Activated naive CD4-positive, alpha-beta T cell treated with anti-CD3 and anti-CD28 coated beads, Interleukin-2, amount 10 ng/mL, durations not matched to agents 7 days and 5 days (primary cell): Measurements from ENCODE around the gene TMEM38B.
A peak's percentile ranks its signal among the peaks of the same experiment; 100 is the strongest.
"Not testable (repeated sequence)": the region's sequence is repeated elsewhere in the genome, so short reads cannot be mapped to it uniquely, and the experiment has no call there.

Experiments used
- CTCF ChIA-PET: fragments of 350-600 bp; sonication (Branson Sonifier 250); formaldehyde crosslinking; loops from one replicate; lab custom pipeline; 2021; ENCODE audit warnings: antibody characterized with exemption; lab: Charles Lee
- DNase-seq: peaks from one replicate; pipeline ENCODE4 v3.0.0-alpha.2; 2020
- H3K27ac Mint-ChIP-seq: one replicate; pipeline ENCODE4 v1.8.0; 2021; ENCODE audit warnings: mild to moderate bottlenecking, moderate library complexity, mixed read lengths
- H3K27me3 Mint-ChIP-seq: one replicate; pipeline ENCODE4 v1.8.0; 2021; ENCODE audit warnings: mild to moderate bottlenecking, mixed read lengths
- H3K36me3 Mint-ChIP-seq: one replicate; pipeline ENCODE4 v1.8.0; 2021; ENCODE audit warnings: mixed read lengths
- H3K4me1 Mint-ChIP-seq: one replicate; pipeline ENCODE4 v1.8.0; 2021; ENCODE audit warnings: mixed read lengths
- H3K4me3 Mint-ChIP-seq: one replicate; pipeline ENCODE4 v1.8.0; 2021; ENCODE audit warnings: mild to moderate bottlenecking, moderate library complexity, mixed read lengths
- H3K9me3 Mint-ChIP-seq: one replicate; pipeline ENCODE4 v1.8.0; 2021; ENCODE audit warnings: mixed read lengths

TMEM38B gene

DNA sequence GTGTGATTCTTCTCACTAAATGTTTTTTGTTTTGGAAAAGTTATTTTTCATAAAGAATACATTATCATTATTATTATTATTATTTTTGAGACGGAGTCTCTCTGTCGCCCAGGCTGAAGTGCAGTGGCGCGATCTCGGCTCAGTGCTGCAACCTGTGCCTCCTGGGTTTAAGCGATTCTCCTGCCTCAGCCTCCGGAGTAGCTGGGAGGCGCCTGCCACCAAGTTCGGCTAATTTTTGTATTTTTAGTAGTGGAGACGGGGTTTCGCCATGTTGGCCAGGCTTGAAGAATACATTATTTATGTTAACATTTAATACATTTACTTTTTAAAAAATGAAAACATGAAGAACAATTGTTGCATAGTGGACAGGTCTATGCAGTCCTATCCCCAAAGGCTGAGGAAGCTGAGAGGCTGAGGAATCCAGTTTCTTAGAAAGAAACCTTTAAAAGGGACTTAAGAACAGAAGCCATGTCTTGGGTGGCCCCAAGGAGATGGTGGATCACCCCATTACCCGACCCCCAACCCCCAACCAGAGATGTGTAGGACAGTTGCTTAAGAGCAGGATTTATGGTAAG, 2.0 kb downstream of the TMEM38B start:
- H3K4me1 Mint-ChIP-seq: peaks cover 16% of the 10 kb centered on the region
- H3K4me3 Mint-ChIP-seq: no peak overlapping the region
- H3K9me3 Mint-ChIP-seq: no peaks in the 10 kb centered on the region
- no peak for DNase-seq
- CTCF ChIA-PET: interaction anchor here (0.6 to 1.8 kb wide), 2 partner anchors 22 to 123 kb away, joined by 4 to 5 read pairs; no protein-coding TSS in a partner anchor
- H3K27ac Mint-ChIP-seq: no peak overlapping the region
- peaks cover 15% of the 10 kb centered on the region for H3K27me3 Mint-ChIP-seq
- no peaks in the 10 kb centered on the region for H3K36me3 Mint-ChIP-seq

DNA sequence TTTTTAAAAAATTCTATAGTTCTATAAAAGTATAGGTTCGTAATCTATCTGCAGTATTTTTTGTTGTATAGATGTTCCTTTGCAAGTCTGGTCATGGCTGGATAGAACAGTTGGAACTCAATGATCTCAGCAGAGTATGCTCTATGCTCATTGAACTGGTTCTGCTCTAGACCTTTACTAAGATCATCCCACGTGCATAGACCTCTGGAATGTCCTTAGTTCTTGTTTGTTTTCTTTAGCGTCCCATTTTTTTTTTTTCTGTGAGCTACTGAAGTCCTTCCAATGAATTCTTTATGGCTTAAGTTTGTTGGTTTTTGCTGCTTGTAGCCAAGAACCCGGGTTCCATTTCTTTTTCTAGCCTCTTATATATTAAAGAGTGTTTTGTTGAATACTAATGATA, 3.5 kb downstream of the TMEM38B start:
- Mint-ChIP-seq H3K27ac (no peak overlapping the region), H3K36me3 (no peaks in the 10 kb centered on the region), H3K9me3 (no peaks in the 10 kb centered on the region), H3K27me3 (peaks cover 10% of the 10 kb centered on the region), H3K4me1 (peaks cover 16% of the 10 kb centered on the region), H3K4me3 (no peak overlapping the region)
- no peak for DNase-seq
- CTCF ChIA-PET: no interaction called here

DNA sequence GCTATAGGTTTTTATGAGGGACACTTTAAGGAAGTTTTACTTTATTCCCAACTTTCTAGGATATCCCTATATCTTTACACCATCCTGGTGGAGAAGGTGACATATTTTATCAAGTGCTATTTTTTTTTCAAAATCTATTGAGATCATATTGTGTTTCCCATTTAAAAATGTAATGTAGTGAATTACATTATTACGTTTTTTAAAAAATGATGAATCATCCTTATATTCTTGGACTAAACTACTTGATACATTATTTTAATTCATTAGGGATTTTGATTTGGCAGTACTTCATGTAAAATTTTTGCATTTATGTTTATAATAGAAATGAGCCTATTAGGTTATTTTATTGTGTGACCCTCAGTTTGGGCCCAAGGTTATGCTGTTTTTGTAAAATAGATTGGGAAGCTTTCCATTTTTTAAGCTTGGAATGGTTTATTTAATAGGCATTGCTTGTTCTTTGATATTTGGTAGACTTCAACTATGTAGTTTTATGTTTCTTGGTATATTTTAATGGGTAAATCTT, 4.1 kb downstream of the TMEM38B start:
- CTCF ChIA-PET: no interaction called here
- H3K27ac Mint-ChIP-seq: no peak overlapping the region
- no peak overlapping the region for H3K4me3 Mint-ChIP-seq
- no peaks in the 10 kb centered on the region for H3K9me3 Mint-ChIP-seq
- H3K36me3 Mint-ChIP-seq: no peaks in the 10 kb centered on the region
- H3K4me1 Mint-ChIP-seq: peaks cover 14% of the 10 kb centered on the region
- DNase-seq: no peak
- peaks cover 10% of the 10 kb centered on the region for H3K27me3 Mint-ChIP-seq

DNA sequence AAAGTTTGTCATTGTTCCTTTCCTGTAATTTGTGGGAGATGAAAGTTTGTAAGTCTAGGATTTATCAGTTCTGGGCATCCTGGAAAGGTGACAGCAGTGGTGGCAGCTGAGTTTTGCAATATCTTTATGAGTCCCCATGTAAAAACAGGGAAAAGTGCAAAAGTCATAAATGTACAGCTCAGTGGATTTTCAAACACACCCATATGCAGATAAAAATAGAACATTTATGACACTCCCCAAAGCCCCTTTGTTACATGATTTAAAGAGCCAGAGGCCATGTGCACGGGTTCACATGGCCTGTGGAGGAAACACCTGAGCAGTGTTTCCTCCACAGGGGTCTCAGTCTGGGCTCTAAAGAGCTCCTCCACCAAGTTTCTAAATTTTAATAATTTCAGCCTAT, 6.3 kb downstream of the TMEM38B start:
- no peak overlapping the region for H3K27ac Mint-ChIP-seq
- CTCF ChIA-PET: no interaction called here

DNA sequence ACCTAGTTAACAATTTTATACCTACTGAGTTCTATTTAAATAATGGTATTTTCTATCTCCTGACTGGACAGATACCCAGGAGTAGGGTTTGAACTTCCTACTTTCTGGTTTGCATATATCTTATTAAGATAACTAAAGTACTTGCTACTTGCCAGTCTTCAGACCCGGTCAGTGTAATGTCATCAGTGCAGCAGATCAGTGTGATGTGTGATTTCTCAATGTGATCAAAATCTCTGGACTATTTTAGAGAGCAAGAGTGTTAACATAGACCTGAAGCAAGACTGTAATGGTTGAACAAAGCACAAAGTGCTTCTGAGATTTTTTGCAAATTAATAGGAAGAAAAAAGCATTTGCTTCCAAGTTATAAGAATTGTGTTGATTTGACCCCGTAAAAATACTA, 6.8 kb downstream of the TMEM38B start:
- no peak for DNase-seq
- Mint-ChIP-seq H3K9me3 (no peaks in the 10 kb centered on the region), H3K27ac (no peak overlapping the region), H3K36me3 (no peaks in the 10 kb centered on the region), H3K4me3 (no peak overlapping the region), H3K4me1 (no peaks in the 10 kb centered on the region), H3K27me3 (no peaks in the 10 kb centered on the region)
- CTCF ChIA-PET: no interaction called here

More for the DNA sequence above, 6.3 kb downstream of the TMEM38B start:
- Mint-ChIP-seq H3K4me3 (no peak overlapping the region), H3K27me3 (no peaks in the 10 kb centered on the region), H3K9me3 (no peaks in the 10 kb centered on the region), H3K36me3 (no peaks in the 10 kb centered on the region), H3K4me1 (peaks cover 3% of the 10 kb centered on the region)
- no peak for DNase-seq

DNA sequence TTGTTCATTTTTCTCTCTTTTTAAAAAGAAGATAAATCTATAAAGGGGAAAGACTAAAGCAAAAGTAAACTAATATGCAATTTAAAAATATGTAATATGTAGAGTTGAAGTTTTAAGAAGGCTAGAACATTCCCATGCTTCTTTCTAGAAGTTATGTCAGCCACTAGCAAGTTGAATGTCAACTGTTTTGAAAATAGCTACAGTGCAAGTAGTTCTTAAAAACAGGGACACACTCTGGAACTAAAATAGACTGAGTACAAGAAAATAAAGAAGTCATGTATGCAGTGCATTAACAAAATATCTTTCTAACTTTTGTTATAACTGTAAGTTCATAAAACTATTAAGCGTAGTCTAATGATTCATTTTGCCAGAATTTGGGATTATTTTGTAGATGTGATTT, 7.9 kb downstream of the TMEM38B start:
- Mint-ChIP-seq H3K27me3 (no peaks in the 10 kb centered on the region), H3K27ac (no peak overlapping the region), H3K36me3 (no peaks in the 10 kb centered on the region), H3K4me3 (no peak overlapping the region), H3K4me1 (no peaks in the 10 kb centered on the region), H3K9me3 (no peaks in the 10 kb centered on the region)
- CTCF ChIA-PET: no interaction called here
- DNase-seq: no peak

DNA sequence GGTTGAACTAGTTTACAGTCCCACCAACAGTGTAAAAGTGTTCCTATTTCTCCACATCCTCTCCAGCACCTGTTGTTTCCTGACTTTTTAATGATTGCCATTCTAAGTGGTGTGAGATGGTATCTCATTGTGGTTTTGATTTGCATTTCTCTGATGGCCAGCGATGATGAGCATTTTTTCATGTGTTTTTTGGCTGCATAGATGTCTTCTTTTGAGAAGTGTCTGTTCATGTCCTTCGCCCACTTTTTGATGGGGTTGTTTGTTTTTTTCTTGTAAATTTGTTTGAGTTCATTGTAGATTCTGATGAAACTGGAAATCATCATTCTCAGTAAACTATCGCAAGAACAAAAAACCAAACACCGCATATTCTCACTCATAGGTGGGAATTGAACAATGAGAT, 9.3 kb downstream of the TMEM38B start:
- H3K4me1 Mint-ChIP-seq, DNase-seq, H3K9me3 Mint-ChIP-seq, H3K4me3 Mint-ChIP-seq, H3K27ac Mint-ChIP-seq, H3K36me3 Mint-ChIP-seq, CTCF ChIA-PET, H3K27me3 Mint-ChIP-seq: not testable (repeated sequence)

DNA sequence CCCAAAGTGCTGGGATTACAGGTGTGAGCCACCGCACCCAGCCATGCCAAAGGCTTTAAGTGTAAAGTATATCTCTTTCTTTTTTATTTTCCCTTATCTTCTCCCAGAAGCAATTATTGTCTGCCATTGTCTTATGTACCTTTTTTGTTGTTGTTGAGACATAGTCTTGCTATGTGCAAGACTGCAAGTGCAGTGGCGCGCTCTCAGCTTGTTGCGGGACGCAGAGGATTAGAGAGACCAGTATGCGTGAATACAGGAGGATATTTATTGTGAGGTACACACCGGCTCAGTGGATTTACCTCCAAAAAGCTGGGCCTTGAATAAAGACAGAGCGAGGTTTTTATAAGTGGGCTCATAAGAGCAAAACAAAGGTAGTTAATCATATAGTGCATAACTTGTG, 11.8 kb downstream of the TMEM38B start:
- CTCF ChIA-PET: interaction anchor here (1.8 kb wide), 1 partner anchor 12 kb away, joined by 6 read pairs; no protein-coding TSS in a partner anchor
- DNase-seq: no peak
- no peak overlapping the region for H3K4me3 Mint-ChIP-seq
- H3K36me3 Mint-ChIP-seq: no peaks in the 10 kb centered on the region
- peaks cover 8% of the 10 kb centered on the region for H3K4me1 Mint-ChIP-seq
- H3K27ac Mint-ChIP-seq: no peak overlapping the region
- H3K9me3 Mint-ChIP-seq: no peaks in the 10 kb centered on the region
- H3K27me3 Mint-ChIP-seq: no peaks in the 10 kb centered on the region

DNA sequence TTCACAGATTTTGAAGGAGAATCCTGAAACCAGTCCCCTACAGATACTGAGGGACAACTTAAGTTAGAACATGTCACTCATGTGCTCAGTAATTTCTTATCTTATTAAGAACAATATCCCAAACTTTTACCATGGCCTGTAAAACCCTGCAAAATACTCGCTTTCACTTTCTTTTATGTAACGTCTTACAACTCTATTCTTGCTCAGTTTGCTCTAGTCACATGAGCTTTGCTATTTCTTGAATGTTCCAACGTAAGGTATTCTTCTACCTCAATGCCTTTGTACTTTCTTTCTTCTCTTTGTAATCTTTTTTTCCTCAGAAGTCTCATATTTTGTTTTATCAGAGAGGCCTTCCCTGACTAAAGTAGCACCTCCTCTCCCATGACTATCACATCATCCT, 14.1 kb downstream of the TMEM38B start:
- Mint-ChIP-seq H3K4me1 (peaks cover 8% of the 10 kb centered on the region), H3K4me3 (peak overlapping the region; percentile 48), H3K27me3 (no peaks in the 10 kb centered on the region), H3K9me3 (no peaks in the 10 kb centered on the region), H3K36me3 (no peaks in the 10 kb centered on the region), H3K27ac (peak overlapping the region; percentile 78)
- CTCF ChIA-PET: interaction anchor here (1.6 kb wide), 1 partner anchor 10 kb away, joined by 6 read pairs; no protein-coding TSS in a partner anchor
- DNase-seq: no peak

DNA sequence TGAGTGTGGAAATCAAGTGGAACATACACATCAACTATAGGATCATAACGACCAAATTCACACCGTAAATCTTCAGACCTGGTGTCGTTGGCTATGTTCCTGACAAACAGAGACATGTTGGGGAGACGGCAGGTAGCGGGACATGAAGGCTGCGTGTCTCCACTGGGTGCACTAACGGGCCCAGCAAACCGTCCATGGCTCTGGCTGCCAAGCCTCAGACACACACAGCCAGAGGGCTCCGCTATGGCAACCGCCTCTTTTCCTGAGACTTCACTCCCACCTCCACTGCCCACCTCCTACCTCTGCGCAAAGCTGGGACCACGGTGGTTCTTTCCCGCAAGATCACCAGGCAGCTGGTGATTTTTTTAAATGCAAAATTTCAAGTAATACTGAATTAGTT, 16.3 kb downstream of the TMEM38B start:
- no peaks in the 10 kb centered on the region for H3K9me3 Mint-ChIP-seq
- no peaks in the 10 kb centered on the region for H3K27me3 Mint-ChIP-seq
- no peaks in the 10 kb centered on the region for H3K36me3 Mint-ChIP-seq
- H3K27ac Mint-ChIP-seq: no peak overlapping the region
- CTCF ChIA-PET: no interaction called here
- no peak for DNase-seq
- H3K4me1 Mint-ChIP-seq: peaks cover 8% of the 10 kb centered on the region
- no peak overlapping the region for H3K4me3 Mint-ChIP-seq

DNA sequence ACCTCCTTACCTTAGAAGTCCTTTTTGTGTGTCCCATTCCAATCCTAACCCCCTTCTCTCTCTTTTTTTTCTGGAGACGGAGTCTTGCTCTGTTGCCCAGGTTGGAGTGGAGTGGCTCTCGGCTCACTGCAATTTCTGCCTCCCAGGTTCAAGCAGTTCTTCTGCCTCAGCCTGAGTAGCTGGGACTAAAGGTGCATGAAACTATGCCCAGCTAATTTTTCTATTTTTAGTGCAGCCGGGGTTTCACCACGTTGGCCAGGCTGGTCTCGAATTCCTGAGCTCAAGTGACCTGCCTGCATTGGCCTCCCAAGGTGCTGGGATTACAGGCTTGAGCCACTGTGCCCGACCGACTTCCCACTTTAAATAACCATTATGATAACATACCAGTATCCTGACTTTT, 17.5 kb downstream of the TMEM38B start:
- H3K27me3 Mint-ChIP-seq: no peaks in the 10 kb centered on the region
- H3K4me3 Mint-ChIP-seq: no peak overlapping the region
- H3K9me3 Mint-ChIP-seq: no peaks in the 10 kb centered on the region
- no peaks in the 10 kb centered on the region for H3K36me3 Mint-ChIP-seq
- H3K4me1 Mint-ChIP-seq: peaks cover 8% of the 10 kb centered on the region
- CTCF ChIA-PET: interaction anchor here (1.0 kb wide), 1 partner anchor 11 kb away, joined by 4 read pairs; no protein-coding TSS in a partner anchor
- no peak overlapping the region for H3K27ac Mint-ChIP-seq
- no peak for DNase-seq

DNA sequence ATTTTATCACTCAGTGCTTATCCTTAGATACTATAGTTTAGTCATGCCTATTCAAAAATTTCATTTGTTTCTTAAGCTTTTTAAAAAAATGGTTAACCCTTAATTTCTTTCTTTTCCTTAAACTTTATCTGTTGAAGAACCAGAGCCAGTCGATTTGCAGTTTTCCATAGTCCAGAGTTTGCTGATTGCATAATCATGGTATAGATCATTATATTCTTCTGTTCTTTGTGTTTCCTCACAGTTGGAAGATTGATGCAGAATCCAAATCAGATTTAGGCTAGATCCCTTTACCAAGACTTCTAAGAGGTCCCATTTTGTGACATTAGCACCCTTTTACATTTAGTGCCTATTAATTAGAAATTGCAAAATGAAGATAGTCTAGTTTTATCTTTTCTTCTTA, 18.0 kb downstream of the TMEM38B start:
- Mint-ChIP-seq H3K36me3 (no peaks in the 10 kb centered on the region), H3K9me3 (no peaks in the 10 kb centered on the region), H3K27me3 (no peaks in the 10 kb centered on the region), H3K4me3 (no peak overlapping the region), H3K27ac (no peak overlapping the region), H3K4me1 (peaks cover 8% of the 10 kb centered on the region)
- no peak for DNase-seq
- CTCF ChIA-PET: interaction anchor here (1.6 kb wide), 1 partner anchor 170 kb away, joined by 4 read pairs; no protein-coding TSS in a partner anchor

DNA sequence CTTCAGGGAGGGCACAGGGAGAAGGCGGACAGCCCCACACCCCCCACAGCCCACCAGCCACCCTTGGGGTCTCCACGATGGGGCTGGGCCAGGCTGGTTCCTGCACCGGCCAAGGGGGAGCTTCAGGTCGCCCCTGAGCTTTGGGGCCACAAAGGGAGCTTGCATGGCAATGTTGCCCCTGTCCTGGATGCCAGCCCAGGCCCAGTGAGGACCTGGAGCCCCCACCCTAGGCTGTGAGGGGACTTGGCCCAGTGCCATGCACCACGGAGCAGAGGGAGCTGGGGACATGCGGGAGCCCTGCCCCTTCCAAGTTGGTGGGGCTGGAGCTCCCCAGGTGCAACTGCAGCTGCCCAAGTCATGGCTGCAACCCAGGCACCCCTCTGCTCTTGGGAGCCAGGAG, 18.4 kb downstream of the TMEM38B start:
- H3K36me3 Mint-ChIP-seq: no peaks in the 10 kb centered on the region
- H3K4me3 Mint-ChIP-seq: no peak overlapping the region
- H3K27ac Mint-ChIP-seq: no peak overlapping the region
- no peak for DNase-seq
- no peaks in the 10 kb centered on the region for H3K9me3 Mint-ChIP-seq
- no peaks in the 10 kb centered on the region for H3K27me3 Mint-ChIP-seq
- CTCF ChIA-PET: interaction anchor here (1.6 kb wide), 1 partner anchor 169 kb away, joined by 4 read pairs; no protein-coding TSS in a partner anchor
- H3K4me1 Mint-ChIP-seq: peaks cover 8% of the 10 kb centered on the region

DNA sequence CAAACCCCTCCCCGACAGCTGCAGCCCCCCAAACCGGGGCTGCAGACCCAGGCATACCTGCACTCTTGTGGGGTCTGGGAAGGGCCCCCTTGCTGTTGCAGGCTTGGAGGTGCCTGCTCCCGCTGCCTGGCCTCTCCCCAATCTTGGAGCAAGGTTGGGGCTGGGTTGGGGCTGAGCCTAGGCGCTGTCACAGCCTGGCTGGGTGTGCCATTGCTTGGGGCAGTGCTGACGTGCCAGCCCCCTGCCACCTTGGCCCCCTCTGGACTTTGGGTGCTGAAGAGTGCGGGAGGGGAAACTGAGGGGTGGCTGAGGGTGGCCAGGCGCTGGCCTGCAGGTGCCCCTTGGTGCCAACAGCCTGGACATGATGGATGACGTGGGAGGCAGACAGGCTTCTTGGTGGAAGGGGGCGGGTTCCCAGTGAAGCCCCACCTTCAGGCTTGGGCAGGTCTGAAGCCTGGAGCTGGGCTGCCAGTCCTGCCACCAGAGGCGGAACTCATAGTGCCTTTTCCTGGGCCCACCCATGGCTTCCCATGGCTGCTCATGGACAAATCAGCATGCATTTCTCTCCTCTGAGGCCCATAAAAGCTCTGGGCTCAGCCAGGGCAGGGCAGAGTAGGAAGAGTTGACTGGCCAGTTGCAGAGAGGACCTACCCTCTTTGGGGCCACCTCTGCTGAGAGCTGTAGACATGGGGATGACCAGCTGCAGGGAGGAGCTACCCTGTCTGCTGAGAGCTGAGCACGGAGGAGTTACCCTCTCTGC, 19.1 kb downstream of the TMEM38B start:
- CTCF ChIA-PET: interaction anchor here (0.9 to 1.6 kb wide), 3 partner anchors 9 to 265 kb away, joined by 3 to 4 read pairs (median 4); no protein-coding TSS in a partner anchor
- H3K9me3 Mint-ChIP-seq: no peaks in the 10 kb centered on the region

DNA sequence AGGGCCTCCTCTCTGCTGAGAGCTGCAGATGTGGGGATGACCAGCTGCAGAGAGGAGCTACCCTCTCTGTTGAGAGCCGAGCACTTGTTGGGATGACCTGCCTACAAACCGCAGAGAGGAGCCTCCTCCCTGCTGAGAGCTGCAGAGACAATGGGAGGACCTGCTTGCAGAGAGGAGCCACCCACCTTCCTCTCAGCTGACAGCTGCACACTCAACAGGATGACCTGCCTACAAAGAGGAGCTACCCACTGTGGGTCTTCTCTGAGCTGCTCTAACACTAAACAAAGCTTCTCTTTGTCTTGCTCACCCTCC, 19.6 kb downstream of the TMEM38B start:
- Mint-ChIP-seq H3K27me3 (no peaks in the 10 kb centered on the region), H3K36me3 (no peaks in the 10 kb centered on the region), H3K4me1 (no peaks in the 10 kb centered on the region), H3K4me3 (no peak overlapping the region), H3K27ac (no peak overlapping the region), H3K9me3 (no peaks in the 10 kb centered on the region)
- no peak for DNase-seq
- CTCF ChIA-PET: interaction anchor here (0.9 to 1.6 kb wide), 3 partner anchors 9 to 266 kb away, joined by 3 to 4 read pairs (median 4); no protein-coding TSS in a partner anchor

More for the DNA sequence above, 19.1 kb downstream of the TMEM38B start:
- H3K27me3 Mint-ChIP-seq: no peaks in the 10 kb centered on the region
- H3K27ac Mint-ChIP-seq: no peak overlapping the region
- H3K4me3 Mint-ChIP-seq: no peak overlapping the region
- peaks cover 3% of the 10 kb centered on the region for H3K4me1 Mint-ChIP-seq
- DNase-seq: no peak
- H3K36me3 Mint-ChIP-seq: no peaks in the 10 kb centered on the region
